GM18951 (cell line): ENCODE measurements around the gene CACNA1C.

ENCODE experiments used
- POLR2A ChIP-seq: IDR thresholded peaks from 4 replicates; pipeline ENCODE4 v1.6.1; 2011; ENCODE audit warnings: mild to moderate bottlenecking; ENCODE audit not compliant: insufficient read length, insufficient read depth; ENCODE audit errors: extremely low read depth
- in situ Hi-C: fragments of 300-500 bp; cut with MboI; formaldehyde crosslinking; loops from one replicate; pipeline ENCODE4 v1.12.0; 2022; ENCODE audit warnings: low sequenced_read_pairs, mixed read lengths, inconsistent platforms; ENCODE audit not compliant: unreplicated experiment

The CACNA1C gene

DNA sequence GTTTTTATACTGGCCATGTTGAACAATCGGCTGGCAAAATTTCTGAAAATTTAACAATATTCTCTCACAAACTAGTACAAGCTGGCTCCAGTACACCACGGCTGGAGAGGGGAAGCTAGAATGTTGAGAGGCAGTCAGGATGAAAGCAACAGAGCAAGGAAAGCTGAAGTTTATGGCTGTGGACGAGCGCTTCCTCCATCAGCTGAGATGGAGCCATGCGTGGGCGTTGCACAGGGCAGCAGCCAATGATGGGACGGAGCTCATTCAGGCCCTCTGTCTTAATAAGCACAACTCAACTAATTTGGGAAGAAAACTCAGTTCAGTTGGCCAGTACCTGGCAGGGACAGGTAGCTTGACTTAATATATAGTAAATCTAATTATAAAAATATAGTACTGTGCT lies 34.4 kb upstream of the CACNA1C start:
- no peak for TF ChIP-seq POLR2A
- in situ Hi-C loops: no loop called here

DNA sequence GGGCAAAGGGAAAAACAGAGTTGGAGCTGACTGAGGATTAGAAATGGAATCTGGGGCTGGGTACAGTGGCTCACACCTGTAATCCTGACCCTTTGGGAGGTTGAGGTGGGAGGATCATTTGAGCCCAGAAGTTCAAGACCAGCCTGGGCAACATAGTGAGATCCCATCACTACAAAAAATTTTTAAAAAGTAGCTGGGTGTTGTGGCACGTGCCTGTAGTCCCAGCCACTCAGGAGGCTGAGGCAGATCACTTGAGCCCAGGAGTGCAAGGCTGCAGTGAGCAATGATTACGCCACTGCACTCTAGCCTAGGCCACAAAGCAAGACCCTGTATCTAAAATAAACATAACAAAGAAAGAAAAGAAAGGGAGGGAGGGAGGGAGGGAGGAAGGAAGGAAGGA lies 33.7 kb upstream of the CACNA1C start:
- no peak for TF ChIP-seq POLR2A
- in situ Hi-C loops: no loop called here

DNA sequence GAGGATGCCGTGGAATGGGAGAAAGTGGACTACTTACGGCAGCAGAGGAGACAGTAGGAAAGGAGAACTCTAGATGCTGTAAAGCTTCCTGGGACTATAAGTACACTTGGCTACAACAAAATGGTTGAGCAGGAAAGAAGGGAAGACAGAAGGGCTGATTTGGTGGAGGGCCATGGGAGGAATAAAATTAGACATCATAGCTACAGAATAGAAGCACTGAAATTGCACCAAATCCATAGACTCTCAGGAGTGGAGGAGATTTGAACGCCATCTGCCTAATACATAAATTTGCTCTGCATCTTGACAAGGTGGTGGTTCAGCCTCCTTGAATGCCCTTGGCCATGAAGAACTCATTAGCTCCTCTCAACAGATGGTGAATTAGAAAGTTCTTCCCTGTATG lies 32.3 kb upstream of the CACNA1C start:
- in situ Hi-C loops: no loop called here
- TF ChIP-seq POLR2A: no peak

DNA sequence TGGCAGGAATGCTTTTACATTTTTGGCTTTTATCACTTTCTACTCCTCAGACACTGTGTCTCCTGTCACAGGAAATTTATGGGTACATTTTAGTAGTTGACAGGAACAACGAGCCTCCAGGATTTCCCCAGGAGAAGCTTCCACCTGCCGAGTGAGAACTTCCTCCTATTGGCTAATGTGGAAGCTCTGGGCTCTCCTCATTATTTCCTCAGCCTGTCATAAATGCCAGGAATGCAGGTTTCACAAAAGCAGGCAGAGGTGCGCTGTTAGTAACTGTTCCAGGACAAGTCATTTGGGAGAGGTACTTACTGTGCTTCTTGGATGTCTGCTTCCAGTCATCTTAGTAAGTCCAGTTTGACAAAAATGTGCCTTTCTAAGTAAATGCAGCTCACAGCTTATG lies 29.4 kb upstream of the CACNA1C start:
- in situ Hi-C loops: no loop called here
- TF ChIP-seq POLR2A: no peak

DNA sequence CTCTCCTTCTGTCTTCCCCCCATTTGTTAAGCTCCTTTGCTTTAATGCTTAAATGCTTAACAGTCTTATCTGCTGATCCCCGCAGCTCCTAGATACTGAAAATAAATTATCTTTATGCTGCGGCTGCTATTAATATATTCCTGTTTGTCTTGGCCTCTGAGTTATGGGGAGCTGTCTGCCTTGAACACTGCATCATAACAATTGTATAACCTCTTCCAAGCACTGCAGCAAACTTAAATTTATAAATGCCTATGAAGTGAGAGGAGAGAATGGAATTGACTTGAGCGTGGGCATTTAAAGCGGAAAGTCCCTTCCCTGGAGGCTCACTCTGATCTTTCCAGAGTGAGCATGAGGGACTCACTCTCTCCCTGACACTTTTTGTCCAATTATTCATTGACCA lies 25.4 kb upstream of the CACNA1C start:
- no peak for TF ChIP-seq POLR2A
- in situ Hi-C loops: no loop called here

DNA sequence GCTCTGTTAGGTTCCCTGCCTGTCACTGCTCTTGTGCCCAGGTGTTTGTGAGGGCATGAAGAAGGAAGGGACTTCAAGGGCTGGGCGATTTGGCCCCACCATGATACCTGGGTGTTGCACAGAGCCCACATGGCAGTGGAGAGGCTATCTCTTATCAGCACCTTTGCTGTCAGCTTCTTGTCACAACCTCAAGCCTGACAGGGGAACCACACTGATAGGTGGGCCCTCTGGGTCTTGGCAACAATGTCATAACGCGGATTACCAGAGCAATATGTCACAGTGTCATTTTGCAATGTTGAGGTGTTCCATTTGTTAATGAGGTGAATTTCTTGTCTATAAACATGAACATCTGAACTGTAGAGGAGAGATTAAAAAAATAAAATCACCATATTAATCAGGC lies 22.9 kb upstream of the CACNA1C start:
- no peak for TF ChIP-seq POLR2A
- in situ Hi-C loops: no loop called here

DNA sequence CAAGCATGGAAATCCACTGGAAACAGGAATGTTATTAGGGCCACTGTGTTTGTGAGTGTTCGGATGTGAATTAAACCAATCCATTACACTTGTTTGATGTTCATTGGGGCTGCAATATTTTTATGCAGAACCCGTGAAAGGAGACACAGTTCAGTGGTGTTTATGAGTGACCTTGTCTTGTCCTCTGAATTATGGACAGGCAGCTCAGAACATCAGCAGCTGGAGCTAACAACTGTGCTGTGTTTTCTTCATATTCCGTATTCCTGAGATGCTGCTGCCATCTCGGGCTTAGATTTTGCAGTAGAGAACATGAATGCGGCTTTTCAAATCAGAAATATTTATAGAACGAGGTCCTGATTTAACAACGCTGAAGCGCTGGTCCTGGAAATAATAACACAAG lies 20.3 kb upstream of the CACNA1C start:
- in situ Hi-C loops: no loop called here
- no peak for TF ChIP-seq POLR2A

DNA sequence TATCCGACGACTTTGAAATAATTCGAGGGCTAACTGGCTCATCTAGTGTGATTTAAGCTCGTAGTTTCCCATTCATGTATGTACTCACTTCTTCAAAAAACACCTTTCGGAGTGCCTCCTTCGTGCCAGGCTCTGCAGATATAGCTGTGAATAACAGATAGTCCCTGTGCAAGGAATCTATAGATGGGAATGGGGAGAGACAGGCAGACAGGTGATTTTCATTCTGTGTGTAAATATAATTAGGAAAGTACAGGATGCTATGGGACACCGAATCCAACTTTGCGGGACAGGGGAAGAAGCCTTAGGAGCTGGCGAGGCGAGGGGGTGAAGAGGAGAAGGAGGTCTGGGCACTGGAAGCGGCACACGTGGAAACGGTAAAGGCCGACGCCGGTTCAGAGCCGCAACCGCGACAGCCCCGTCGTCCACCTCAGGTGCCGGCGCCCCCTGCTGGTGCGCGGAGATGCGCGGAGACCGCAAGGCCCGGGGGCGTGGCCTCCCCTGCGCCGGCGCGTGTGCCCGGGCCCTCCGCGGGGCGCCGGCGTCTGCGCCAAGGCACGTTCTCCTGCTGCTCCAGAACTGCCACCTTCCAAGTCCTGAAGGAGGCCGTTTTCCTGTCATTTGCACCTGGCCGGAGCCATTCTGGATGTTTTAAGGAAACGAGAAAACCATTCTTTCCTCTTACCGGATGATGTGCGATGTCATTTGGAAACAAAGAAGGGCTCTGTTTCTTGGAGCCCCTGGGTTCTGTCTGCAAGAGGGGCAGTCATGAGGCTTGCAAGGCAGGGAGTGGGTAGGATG lies 18.0 kb upstream of the CACNA1C start:
- no peak for TF ChIP-seq POLR2A
- in situ Hi-C loops: no loop called here

DNA sequence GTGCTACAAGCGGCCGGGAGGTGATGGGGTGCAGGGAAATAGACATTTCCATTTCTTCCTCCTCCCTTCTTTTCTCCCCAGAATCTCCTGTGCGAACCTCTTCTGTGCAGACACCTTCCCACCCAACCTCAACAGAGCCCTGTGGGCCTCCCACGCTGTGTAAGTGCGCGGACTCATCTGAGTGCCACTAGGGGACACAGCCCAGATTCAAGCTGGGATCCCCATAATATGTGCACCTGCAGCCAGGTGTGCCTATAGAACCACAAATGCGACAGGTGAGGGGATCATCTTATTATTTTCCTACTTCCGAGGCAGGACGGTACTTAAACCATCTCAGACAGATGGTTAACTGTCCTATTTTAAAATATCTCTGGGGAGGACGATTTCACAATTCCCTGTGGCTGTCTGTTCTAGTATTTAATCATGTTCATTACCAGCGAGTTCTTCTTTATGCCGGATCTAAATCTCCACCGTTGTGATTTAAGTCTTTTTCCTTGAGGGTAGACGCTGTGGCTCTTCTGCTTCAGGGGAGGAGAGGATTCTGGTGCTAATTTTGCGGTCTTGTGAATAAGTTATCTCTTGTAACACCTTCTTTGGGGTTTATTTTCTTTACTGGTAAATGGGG lies 17.2 kb upstream of the CACNA1C start:
- in situ Hi-C loops: no loop called here
- TF ChIP-seq POLR2A: no peak

DNA sequence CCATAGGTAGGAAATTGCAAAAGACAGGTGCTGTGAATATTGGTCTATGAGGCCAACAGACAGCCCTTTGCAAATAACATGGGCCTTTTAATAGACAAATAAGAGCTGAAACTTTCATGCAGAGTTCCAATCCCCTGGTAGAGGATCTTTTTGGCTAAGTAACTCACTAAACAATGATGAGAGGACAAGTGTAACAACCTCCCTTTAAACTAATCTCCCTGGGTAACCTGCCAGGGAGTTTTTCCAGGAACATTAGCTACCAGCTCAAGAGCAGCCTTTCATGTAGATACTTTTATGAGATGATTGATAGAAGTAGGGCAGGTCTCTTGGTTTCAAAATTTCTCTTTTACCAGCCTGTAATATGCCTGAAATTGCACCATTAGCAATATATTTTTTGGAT lies 13.8 kb upstream of the CACNA1C start:
- in situ Hi-C loops: no loop called here
- TF ChIP-seq POLR2A: no peak

DNA sequence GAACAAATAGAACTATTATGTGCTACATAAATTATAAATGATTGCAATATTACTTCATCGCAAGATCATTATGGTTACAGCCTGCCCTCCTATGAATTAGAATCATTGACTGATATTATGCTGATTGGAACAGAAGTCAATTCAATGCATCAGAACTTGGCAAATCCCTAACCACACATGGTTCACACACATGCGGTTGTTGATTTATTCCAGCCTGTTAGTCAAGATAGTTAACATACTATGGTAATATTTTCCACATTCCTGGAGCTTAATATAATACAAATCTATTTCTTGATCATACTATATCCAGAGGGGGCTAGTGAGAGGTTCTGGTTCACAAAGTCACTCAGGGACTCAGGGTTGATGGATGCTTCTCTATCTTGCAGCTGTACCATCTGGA lies 9.7 kb upstream of the CACNA1C start:
- in situ Hi-C loops: no loop called here
- no peak for TF ChIP-seq POLR2A

DNA sequence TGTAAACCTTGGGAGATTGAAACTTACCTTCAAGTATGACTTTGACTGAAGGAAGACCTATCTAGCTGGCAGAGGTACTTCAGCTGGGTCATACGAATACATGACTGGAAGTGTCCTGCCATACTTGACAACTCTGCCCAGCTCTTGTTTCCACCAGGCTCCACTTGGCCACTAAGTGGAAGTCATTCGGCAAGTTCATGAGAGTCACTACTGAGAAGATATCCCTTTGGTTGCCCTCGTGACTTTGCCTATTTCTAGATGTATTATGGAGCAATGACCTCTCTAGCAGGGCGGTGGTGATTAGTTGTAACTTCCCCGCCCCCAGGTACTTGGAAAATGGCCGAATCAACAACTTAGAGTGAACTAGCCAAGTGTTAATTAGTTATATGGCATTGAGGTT lies 8.6 kb upstream of the CACNA1C start:
- in situ Hi-C loops: no loop called here
- no peak for TF ChIP-seq POLR2A

DNA sequence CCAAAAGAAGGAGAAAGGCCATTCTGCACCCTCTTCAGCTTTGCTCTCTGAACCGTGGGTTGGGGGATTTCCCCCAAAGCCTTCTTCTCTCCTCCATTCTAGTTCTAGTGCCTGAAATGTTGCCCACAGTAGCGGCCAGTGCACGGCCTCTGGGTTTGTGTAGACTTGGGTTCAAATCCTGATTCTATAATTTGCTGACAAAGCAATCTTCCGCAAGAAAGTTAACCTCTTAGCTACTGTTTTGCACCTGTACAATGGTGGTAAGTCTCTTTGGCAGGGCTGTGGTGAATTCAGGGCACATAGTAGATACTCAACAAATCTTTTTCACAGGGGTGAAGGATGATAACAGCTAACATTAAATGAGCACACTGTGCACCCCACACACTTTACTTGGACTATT lies 5.8 kb upstream of the CACNA1C start:
- TF ChIP-seq POLR2A: no peak
- in situ Hi-C loops: no loop called here

DNA sequence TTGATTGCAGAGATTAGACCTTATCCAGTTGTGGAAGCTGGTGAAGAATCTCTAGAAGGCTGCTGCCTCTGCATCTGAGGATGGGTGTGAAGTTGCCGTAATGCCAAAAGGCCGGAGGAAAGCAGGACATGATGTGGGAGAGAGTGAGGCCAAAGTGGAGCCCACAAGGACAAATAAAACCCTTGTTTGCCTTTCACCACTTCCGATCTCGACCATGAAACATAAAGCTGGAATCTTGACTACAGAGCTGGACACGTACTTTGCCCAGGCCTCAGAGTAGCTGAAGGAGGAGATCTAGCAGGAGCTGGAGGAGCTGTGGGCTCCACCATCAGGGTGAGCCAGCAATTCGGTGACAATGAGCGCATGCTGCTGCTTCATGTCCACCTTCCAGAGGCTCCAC lies 5.0 kb upstream of the CACNA1C start:
- TF ChIP-seq POLR2A: no peak
- in situ Hi-C loops: no loop called here
